CD4-positive, alpha-beta T cell treated with Interleukin-15 for 4 hours (primary cell): ENCODE measurements around the gene CD9.
"Not testable (repeated sequence)": the region's sequence is repeated elsewhere in the genome, so short reads cannot be mapped to it uniquely, and the experiment has no call there.

ENCODE experiments used
- DNase-seq: peaks from one replicate; pipeline ENCODE4 v3.0.0-alpha.2; 2020; ENCODE audit warnings: low spot score

CD9 gene, protein sequence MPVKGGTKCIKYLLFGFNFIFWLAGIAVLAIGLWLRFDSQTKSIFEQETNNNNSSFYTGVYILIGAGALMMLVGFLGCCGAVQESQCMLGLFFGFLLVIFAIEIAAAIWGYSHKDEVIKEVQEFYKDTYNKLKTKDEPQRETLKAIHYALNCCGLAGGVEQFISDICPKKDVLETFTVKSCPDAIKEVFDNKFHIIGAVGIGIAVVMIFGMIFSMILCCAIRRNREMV

DNA sequence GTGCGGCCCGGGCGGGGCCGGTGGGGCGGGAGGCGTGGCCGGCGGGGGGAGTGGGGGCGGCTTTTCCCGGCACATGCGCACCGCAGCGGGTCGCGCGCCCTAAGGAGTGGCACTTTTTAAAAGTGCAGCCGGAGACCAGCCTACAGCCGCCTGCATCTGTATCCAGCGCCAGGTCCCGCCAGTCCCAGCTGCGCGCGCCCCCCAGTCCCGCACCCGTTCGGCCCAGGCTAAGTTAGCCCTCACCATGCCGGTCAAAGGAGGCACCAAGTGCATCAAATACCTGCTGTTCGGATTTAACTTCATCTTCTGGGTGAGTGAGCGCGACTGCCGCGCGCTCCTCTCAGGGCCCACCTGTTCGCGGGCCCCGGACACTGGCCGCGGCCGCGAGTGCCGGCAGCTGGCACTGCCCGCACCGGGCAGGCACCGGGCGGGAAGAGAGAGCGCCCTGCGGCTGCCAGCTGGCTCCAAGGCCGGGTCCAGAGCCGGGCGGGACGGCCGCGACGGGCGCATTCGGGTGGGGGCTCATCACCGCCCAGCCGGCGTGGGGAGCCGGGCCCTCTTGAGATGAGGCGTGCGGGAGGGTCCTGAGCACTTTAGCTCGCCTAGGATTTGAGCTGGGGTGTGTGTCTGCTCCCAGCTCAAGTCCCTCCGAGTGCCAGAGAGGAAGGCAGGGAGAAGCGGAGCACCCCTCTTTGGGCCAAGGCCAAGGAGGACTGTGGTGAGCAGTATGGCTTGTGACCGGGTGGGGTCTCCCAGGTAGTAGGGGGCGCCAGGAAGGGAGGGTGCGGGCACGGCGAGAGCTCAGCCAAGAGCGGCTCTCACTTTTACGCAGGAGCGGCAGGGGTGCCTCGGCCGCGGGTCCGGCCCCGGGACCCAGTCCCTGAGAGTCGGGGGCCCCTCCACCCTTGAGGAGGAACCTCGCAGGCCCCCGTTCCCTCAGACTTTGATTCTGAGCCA, at the start of gene CD9:
Gene CD9, plus strand, starts transcription at position 145 of the 957 bp plus-strand sequence. Its CDS starts 100 bp downstream, at position 245.
- no peak for DNase-seq

DNA sequence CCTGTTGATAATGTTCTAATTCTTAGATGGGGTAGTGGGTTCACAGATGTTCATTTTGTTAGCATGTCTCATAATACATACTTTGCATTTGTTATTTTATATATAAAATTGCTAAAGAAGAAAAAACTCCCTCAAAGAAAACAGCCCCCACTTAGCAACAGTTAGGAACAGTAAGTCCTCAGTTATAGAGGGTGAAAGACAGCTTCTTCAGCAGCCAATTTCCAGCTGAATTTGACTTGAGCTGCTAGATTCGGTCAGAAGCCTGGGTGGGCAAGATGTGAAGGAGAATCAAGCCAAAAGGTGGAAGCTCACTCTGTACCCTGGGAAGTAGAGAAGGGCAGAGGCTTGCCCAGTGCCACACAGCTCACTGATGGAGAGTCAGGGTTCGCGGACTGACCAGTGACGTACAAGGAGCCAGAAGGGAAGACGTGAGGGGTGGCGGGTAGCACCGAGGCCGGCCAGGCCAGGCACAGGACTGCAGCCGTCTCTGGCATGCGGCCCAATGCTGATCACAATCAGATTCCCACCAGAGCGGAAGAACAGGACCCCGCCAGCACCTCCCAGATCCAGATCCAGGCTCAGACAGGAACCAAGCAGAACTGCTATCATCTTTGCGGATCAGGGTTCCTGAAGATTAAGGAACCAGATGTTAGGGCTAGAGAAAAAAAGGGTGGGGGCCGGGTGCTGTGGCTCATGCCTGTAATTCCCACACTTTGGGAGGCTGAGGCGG, 45.3 kb upstream of the CD9 start:
- no peak for DNase-seq

DNA sequence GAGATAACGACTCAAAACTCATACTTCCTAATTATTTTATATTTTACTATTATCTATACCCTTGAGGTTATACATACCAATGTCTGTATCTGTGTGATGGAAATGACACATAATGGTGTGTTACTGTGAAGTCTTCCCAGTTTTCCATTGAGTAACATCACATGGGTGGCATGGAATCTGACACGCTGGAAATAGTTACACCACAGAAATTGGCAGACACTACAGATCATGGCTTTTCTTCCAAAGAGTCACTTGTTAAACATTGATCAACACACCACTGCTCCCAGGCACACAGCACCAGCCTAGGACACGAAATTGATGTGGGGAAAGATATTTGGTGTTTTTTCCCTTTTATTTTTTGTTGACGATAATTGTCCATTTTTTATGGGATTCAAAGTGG, 42.7 kb upstream of the CD9 start:
- DNase-seq = no peak

DNA sequence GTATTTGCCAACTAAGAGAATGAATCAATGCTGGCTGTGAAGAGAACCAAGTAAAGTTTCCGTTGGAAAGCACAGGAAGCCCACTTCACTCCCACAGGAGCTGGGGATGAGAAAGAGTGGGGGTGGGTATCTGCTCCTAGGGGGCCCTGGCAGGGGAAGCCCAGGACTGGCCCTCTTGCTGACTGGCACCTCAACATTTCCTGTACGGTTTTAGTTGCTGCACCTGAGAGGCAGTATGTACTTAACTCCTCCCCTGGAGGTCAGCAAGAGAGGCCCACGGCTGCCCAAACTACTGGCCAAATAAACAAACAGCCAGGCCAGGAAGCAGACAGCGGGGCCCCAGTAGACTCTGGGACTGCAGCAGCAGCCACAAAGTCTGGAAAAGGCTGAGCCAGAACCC, 41.9 kb upstream of the CD9 start:
- no peak for DNase-seq

DNA sequence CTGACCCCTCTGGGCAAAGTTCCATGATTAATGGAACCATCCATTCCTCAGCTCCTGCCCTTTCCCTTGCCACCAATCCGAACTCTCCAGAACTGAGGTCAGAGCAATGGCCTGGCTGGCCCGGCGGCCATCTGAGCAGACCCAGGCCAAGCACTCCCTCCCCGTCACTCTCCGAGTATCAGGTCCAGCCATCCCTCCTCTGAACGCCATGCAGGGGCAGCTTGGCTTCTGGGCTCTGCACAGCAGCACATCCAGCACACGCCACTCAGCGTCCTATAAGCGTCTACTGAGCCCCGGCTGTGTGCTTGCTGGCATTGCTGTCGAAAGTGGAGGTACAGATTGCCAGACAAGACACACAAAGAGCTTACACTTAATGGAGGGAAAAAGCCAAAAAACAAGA, 41.5 kb upstream of the CD9 start:
- DNase-seq = no peak

DNA sequence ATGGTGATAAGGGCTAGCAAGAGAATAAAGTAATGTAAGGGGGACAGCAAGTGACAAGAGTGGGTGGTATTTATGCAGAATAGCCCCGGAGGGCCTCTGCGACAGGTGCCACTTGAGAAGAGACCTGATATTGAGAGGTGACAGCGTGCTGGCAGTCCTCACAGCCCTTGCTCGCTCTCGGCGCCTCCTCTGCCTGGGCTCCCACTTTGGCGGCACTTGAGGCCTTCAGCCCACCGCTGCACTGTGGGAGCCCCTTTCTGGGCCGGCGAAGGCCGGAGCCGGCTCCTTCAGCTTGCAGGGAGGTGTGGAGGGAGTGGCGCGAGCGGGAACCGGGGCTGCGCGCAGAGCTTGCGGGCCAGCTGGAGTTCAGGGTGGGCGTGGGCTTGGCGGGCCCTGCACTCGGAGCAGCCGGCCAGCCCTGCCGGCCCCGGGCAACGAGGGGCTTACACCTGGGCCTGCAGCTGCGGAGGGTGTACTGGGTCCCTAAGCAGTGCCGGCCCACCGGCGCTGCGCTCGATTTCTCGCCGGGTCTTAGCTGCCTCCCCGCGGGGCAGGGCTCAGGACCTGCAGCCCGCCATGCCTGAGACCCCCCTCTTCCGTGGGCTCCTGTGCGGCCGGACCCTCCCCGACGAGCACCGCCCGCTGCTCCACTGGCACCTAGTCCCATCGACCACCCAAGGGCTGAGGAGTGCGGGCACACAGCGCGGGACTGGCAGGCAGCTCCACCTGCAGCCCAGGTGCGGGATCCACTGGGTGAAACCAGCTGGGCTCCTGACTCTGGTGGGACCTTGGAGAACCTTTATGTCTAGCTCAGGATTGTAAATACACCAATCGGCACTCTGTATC, 40.8 kb upstream of the CD9 start:
- not testable (repeated sequence) for DNase-seq

DNA sequence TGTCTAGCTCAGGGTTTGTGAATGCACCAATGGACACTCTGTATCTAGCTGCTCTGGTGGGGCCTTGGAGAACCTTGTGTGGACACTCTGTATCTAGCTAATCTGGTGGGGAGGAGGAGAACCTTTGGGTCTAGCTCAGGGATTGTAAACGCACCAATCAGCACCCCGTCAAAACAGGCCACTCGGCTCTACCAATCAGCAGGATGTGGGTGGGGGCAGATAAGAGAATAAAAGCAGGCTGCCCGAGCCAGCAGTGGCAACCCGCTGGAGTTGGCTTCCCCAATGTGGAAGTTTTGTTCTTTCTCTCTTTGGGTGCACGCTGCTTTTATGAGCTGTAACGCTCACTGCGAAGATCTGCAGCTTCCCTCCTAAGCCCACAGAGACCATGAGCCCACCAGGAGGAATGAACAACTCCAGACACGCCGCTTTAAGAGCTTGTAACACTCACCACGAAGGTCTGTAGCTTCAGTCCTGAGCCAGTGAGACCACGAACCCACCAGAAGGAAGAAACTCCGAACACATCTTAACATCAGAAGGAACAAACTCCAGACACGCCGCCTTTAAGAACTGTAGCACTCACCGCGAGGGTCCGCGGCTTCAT, 40.1 kb upstream of the CD9 start:
- DNase-seq = not testable (repeated sequence)

DNA sequence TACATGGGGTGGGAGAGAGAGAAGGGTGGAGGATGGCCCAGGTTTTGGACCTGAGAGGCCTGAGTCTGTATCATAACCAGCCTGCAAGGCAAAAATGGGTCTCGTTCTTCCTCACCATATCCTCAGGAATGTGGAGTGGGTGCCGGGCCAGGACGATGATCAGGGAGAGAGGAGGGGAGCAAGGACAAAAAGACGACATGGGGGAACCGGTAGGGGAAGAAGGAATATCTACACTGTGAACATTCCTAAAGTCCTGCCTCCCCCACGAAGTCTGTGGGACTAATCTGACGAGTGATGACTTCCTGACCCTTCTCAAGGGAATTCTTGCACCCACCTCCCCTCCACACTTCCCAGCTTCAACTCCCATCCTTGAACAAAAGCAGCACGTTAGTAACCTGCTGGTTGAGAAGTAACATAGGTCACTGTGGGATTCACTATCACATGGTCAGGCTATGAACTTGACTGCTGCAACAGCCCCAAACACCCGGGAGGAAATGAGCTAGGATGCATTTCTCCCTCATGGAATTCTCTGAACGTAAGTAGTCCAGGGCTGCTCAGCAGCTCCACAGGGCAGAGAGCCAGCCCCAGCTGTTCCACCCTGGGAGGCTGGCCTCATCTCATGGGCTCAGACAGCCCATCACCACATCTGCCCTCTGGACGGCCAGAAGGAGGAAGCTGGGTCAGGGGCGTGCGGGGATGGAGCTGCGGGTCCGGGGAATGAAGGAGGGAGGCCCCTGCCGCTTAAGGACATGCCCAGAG, 38.9 kb upstream of the CD9 start:
- no peak for DNase-seq

DNA sequence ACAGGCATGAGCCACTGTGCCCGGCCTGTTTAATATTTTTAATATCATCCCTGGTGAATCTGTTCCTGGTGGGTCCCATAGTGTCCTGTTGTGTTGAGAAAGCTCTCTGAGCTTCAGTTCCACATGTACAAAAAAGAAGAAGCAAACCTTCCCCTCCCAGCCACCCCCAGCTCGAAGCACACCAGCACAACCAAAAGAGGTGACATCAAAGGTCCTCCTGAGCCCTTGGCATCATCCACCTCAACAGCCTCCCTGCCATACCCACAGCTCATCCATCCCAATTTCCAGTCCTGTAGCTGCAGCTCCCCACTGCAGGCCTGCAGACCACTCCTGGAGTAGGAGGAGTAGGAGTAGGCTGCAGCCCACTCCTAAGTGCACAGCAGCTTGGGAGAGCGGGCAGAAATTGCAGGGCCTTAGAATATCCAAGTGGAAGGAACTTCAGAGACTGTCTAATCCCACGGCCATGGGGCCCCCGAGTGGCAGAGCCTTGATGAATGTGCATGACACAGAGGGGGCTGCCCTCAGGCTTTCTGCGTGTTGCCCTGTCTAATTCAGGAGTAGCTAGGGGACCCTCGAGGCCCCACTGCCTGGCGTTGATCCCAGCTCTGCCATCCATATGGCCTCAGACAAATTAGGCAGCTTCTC, 36.7 kb upstream of the CD9 start:
- DNase-seq = no peak

DNA sequence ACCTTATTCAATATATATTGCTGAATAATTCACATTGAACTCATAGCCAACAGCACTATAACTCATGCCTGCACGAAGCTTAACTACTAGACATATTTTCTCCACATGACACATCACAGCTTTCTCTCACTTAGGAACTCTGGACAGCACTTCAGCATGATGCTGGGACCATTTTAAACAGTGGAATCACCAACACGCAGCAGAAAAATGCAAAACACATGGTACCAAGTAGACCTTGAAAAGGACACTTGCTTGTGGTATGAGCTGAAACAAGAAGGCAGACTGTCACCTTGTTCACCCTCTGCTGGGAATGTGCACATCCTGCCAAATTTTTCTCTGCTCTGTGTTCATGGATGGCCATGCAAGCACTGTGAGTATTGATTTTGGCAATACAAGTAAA, 34.8 kb upstream of the CD9 start:
- DNase-seq = no peak

DNA sequence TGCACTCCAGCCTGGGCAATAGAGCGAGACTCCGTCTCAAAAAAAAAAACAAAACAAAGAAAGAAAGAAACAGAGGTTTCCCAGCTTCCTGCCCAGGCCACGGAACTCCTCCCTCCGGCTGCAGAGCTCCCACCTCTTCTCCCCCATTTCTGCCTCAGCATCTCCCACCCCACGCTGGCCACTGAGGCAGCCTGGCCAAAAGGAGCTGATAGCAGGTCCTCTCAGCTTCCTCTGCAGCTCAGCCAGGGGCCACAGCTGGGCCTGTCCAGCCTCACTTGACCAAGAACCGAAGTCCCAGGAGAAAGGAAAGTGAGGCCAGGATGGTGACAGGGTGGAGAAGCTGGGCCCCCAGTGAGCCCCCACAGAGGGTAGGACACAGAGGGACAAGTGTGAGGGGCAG, 33.4 kb upstream of the CD9 start:
- DNase-seq = no peak

DNA sequence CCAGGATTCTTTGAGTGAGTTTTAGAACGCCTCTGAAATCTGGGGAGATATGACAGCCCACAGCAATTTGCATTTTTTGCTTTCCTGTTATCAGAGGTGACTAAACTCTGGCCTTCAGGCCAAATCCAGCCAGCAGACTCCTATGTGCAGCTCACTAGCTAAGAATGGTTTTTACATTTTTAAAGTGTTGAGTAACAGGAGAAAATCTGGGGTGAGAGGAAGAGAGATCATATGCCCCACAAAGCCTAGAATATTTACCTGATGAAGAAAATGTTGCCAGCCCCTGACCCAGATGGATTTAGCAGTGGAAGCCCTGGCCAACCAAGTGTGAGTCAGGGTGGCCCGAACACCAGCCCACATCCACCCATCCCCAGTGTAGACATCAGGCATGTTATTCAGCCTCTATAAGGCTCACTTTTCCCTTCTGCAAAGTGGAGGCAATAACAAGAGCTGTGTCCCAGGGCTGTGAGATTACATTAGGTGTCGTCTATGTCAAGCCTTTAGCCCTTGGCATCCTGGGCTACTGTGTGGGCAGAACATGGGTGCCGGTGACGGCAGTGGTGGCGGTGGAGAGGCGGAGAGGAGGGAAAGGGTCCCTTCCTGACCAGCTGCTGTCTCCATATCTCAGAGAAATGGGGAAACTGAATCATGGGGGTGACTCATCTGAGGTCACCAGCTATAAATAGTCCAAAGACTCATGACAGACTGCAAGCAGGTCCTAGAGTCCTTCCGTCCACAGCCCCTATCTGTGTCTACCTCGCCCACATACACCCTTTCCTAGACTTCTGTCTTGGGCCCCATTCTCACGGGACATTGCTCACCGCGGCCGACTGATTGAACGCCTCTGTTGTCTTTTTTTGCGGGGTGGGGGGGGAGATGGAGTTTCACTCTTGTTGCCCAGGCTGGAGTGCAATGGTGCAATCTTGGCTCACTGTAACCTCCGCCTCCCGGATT, 32.6 kb upstream of the CD9 start:
- peak; percentile 42 for DNase-seq

DNA sequence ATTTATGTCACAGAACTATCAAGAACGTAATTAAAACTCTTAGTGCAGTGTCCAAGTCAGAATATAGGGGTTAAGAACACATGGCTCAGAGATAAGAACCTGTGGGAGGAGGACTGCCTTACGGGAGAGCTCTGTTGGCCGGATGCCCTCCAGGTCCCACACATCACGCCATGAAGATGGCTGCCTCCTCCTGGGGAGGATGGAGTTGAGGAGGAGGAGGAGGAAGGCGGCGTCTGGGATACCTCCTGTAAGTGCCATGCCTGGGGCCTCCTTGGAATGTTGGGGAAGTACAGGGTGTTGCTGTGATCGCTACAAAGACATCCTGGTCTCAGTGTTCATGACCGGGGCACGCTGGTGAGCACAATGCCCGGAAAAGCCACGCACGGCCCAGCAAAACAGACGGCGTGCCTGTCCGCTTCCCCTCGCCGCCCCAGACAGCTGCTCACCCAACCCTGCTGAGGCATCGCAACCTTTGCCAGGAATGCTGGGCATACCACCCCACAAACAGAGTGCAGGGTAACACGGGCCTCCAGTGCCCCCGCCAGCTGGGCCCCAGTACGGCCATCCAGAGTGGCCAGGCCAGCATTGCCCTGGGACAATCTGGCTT, 28.7 kb upstream of the CD9 start:
- no peak for DNase-seq

DNA sequence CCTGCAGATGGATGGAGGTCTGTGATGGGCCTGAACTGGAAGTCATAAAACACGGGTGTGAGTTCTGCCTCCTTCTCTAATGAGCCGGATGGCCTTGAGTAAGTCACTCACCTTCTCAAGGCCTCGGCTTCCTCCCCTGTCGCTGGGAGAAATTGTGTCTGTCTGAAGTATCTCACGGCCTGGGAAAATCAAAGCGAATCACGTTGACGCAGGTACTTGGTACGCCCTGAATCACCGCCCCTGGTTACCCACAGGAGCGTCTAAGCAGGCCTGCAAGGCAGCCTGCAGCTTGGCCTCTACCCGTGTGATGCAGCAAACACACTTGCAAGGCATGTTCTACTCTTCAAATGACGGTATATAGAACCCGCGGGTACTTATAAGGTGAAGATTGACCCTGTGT, 28.1 kb upstream of the CD9 start:
- DNase-seq = no peak

DNA sequence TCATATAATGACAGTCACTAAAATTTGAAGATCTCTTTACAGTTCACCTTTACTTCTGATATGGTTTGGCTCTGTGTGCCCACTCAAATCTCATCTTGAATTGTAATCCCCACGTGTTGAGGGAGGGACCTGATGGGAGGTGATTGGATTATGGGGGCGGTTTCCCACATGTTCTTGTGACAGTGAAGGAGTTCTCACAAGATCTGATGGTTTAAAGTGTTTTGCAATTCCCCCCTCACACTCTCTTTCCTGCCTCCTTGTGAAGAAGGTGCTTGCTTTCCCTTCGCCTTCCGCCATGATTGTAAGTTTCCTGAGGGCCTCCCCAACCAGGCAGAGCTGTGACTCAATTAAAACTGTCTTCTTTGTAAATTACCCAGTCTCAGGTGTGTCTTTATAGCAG, 27.3 kb upstream of the CD9 start:
- no peak for DNase-seq

DNA sequence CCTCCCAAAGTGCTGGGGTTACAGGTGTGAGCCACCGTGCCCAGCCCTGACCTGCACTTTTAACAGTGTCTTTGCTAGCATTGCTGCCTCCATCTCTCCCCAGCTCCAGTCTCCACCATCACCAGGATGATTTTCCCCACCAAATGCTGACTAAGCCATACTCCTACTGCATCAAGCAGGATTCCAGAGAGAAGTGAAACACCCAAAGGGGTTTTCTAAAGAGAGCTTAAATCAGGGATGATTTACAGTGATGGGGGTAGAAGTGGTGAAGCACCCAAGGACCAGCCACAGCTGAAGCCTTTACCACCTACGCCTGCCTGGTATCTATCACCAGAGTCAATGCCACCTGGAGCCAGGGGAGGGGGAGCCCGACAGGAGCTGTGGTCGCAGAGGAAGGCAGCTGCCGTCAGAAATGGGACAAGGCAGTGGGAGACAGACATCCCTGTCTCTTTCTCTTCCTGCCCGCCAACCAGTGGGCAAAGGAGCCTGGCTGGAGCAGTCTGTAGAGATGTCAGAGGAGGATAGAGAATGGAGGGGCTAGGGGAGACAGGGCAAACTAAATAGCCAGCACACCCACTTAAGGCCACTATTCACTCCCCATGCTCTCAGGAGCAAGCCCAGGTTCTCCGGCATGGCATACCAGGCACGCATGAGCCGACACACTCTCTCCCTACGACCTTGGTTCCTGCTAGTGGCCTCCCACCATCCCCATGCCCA, 22.4 kb upstream of the CD9 start:
- DNase-seq = no peak

DNA sequence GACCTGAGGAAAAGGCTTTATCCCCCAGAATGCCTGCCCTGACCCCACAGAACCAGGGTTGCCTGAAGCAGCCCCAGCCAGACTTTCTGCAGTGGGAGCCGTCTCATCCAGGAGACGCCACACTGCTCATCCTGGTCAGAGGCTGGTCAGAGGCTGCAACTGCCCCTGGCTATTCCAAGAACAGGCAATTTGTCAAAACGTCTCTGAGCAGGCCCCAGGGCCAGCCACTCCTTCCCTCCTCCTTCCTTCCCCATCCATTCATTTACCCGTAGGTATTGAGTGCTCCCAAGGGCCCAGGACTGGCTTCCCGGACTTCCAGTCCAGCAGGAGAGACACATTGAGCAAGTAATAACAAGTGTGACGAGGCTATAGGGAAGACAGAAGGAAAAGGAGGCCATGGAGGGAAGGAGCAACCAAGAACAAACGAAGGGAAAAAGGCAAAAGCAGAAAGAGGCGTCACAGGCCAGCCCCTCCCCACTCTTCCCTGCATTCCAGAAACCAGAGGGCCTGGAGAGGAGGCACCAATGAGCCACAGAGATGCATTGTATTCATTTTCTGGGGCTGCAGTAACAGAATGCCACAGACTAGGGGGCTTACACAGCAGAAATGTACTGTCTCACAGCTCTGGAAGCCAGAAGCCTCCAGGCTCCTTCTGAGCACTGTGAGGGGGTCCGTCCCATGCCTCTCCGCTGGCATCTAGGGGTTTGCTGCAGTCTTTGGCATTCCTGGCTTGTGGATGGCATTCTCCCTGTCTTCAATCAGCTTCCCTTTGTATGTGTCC, 21.0 kb upstream of the CD9 start:
- no peak for DNase-seq
